ENCODE measurements around the gene CZIB. TPM values are rescaled to one million over a fixed set of nuclear protein-coding genes. Genes with fewer than 3 reads are reported as not detected.

Gene CZIB
- total RNA-seq, 5 donors from 2014 or later (not counting 1 experiment from before 2014, with no cell fraction given): 41.4 to 71.3 (median 69.3) TPM

- Mint-ChIP-seq H3K27ac (peak overlapping the region in 1 of 2 donors; percentile 5), H3K27me3 (no peaks in the 10 kb centered on the region), H3K9me3 (no peaks in the 10 kb centered on the region), H3K4me1 (peaks cover 21 to 27% (median 25%) of the 10 kb centered on the region in 3 donors), H3K4me3 (no peak overlapping the region), H3K36me3 (peaks cover 18% of the 10 kb centered on the region)
- Histone ChIP-seq H3K9me3 (no peaks in the 10 kb centered on the region), H3K4me3 (ENCODE audit: control insufficient read depth in 1 of 2, extremely low read depth in 1 of 2, low read length in 1 of 2) (no peak overlapping the region), H3K27me3 (replicated peaks in 1 of 2; ENCODE audit: control insufficient read depth in 2 of 2, extremely low read depth in 1 of 2, insufficient read depth in 2 of 2, low read length in 1 of 2) (no peaks in the 10 kb centered on the region), H3K27ac (ENCODE audit: low read length) (no peak overlapping the region), H3K4me1 (ENCODE audit: control insufficient read depth in 1 of 2, extremely low read depth in 1 of 2, insufficient read depth in 2 of 2, low read length in 2 of 2) (peaks cover 11 to 13% of the 10 kb centered on the region in 2 experiments), H3K36me3 (ENCODE audit: control insufficient read depth in 2 of 2, extremely low read depth in 1 of 2, insufficient read depth in 1 of 2, low read length in 1 of 2) (peaks cover 14 to 41% of the 10 kb centered on the region in 2 donors)
- 77% methylated on average over 5 of the region's 7 CpGs for WGBS (ENCODE audit: insufficient coverage)
- CTCF ChIA-PET: no interaction called here
- POLR2A ChIA-PET: no interaction called here
- ATAC-seq (replicated peaks in 1 of 4) (no peak), DNase-seq (no peak)
Observed at GRCh38 chr1:53218201-53218600, 2.2 kb downstream of the CZIB start.

DNA sequence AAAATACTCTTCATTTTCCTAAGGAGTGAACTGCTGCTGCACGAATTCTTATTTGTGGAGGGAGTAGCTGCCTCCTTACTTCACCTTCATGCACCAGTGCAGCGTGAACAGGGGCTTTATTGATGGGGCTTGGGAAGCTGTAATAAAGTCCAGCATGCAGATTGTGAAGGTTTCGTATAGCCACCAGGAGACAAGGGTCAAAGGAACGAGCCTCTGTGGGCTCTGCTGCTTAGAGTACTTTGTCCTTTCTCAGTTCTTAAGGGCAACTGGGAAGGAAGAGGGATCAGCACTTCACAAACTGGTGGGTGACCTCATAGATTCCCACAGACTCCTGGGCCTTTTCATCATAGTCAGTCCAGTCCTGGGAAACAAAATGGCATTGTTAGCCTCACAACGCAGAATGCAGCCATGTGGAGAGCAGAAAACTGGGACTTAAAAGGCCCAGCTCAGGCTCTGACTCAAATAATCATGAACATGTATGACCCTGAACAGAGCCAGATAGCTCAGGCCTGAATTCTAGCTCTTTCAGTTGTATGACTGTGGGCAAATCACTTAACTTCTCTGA lies 6.0 kb downstream of the CZIB start:
- no peak for ATAC-seq (replicated peaks in 1 of 4)
- no peaks in the 10 kb centered on the region for H3K9me3 ChIP-seq

GRCh38 chr1:53210954-53211353 lies 9.5 kb downstream of the CZIB start:
- Histone ChIP-seq H3K9me3 (no peaks in the 10 kb centered on the region), H3K27ac (ENCODE audit: low read length) (no peak overlapping the region), H3K4me1 (ENCODE audit: control insufficient read depth in 1 of 2, extremely low read depth in 1 of 2, insufficient read depth in 2 of 2, low read length in 2 of 2) (no peaks in the 10 kb centered on the region), H3K4me3 (ENCODE audit: control insufficient read depth in 1 of 2, extremely low read depth in 1 of 2, low read length in 1 of 2) (no peak overlapping the region), H3K27me3 (replicated peaks in 1 of 2; ENCODE audit: control insufficient read depth in 2 of 2, extremely low read depth in 1 of 2, insufficient read depth in 2 of 2, low read length in 1 of 2) (no peaks in the 10 kb centered on the region), H3K36me3 (ENCODE audit: control insufficient read depth in 2 of 2, extremely low read depth in 1 of 2, insufficient read depth in 1 of 2, low read length in 1 of 2) (peaks cover 30 to 65% of the 10 kb centered on the region in 2 donors)
- H3K4me1 Mint-ChIP-seq: peaks cover 0 to 4% (median 0%) of the 10 kb centered on the region in 3 donors
- ATAC-seq (replicated peaks in 1 of 4): no peak
- WGBS (ENCODE audit: insufficient coverage): over 99% methylated on average over 11 of the region's 11 CpGs
- H3K9me3 Mint-ChIP-seq: peaks cover 0 to 7% (median 4%) of the 10 kb centered on the region in 3 donors
- H3K4me3 Mint-ChIP-seq: no peak overlapping the region
- ChIA-PET CTCF (no interaction called here), POLR2A (no interaction called here)
- H3K36me3 Mint-ChIP-seq: peaks cover 55% of the 10 kb centered on the region
- no peak overlapping the region for H3K27ac Mint-ChIP-seq
- DNase-seq: no peak
- H3K27me3 Mint-ChIP-seq: no peaks in the 10 kb centered on the region

More for the DNA sequence above, 6.0 kb downstream of the CZIB start:
- Mint-ChIP-seq H3K36me3 (peaks cover 41% of the 10 kb centered on the region), H3K27me3 (no peaks in the 10 kb centered on the region), H3K4me3 (no peak overlapping the region), H3K9me3 (no peaks in the 10 kb centered on the region), H3K4me1 (peaks cover 8 to 13% (median 11%) of the 10 kb centered on the region in 3 donors), H3K27ac (no peak overlapping the region)
- Histone ChIP-seq H3K4me1 (ENCODE audit: control insufficient read depth in 1 of 2, extremely low read depth in 1 of 2, insufficient read depth in 2 of 2, low read length in 2 of 2) (peaks cover 1 to 2% of the 10 kb centered on the region in 2 experiments), H3K27me3 (replicated peaks in 1 of 2; ENCODE audit: control insufficient read depth in 2 of 2, extremely low read depth in 1 of 2, insufficient read depth in 2 of 2, low read length in 1 of 2) (no peaks in the 10 kb centered on the region), H3K36me3 (ENCODE audit: control insufficient read depth in 2 of 2, extremely low read depth in 1 of 2, insufficient read depth in 1 of 2, low read length in 1 of 2) (peaks cover 33 to 71% of the 10 kb centered on the region in 2 donors), H3K27ac (ENCODE audit: low read length) (no peak overlapping the region), H3K4me3 (ENCODE audit: control insufficient read depth in 1 of 2, extremely low read depth in 1 of 2, low read length in 1 of 2) (no peak overlapping the region)
- CTCF ChIA-PET: interaction anchor here in 1 of 2 donors (1.7 kb wide), 1 partner anchor 12 kb away, joined by 3 read pairs; no protein-coding TSS in a partner anchor
- POLR2A ChIA-PET: interaction anchor here (0.5 to 0.6 kb wide), 2 partner anchors 16 to 1598 kb away, joined by 4 read pairs; no protein-coding TSS in a partner anchor
- DNase-seq: no peak
- 100% methylated on average over 1 of the region's 5 CpGs for WGBS (ENCODE audit: insufficient coverage)

DNA sequence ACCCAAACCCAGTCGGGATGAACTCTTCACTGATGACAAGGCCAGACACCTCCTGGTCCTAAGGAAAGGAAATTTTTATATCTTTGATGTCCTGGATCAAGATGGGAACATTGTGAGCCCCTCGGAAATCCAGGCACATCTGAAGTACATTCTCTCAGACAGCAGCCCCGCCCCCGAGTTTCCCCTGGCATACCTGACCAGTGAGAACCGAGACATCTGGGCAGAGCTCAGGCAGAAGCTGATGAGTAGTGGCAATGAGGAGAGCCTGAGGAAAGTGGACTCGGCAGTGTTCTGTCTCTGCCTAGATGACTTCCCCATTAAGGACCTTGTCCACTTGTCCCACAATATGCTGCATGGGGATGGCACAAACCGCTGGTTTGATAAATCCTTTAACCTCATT lies 10.1 kb downstream of the CZIB start:
- Mint-ChIP-seq H3K27ac (no peak overlapping the region), H3K27me3 (no peaks in the 10 kb centered on the region), H3K9me3 (peaks cover 0 to 7% (median 4%) of the 10 kb centered on the region in 3 donors), H3K4me1 (peaks cover 0 to 4% (median 0%) of the 10 kb centered on the region in 3 donors), H3K36me3 (peaks cover 59% of the 10 kb centered on the region), H3K4me3 (no peak overlapping the region)
- no peaks in the 10 kb centered on the region for H3K9me3 ChIP-seq
- CTCF ChIA-PET: no interaction called here
- H3K36me3 ChIP-seq (ENCODE audit: control insufficient read depth in 2 of 2, extremely low read depth in 1 of 2, insufficient read depth in 1 of 2, low read length in 1 of 2): peaks cover 33 to 67% of the 10 kb centered on the region in 2 donors
- 100% methylated on average over 2 of the region's 7 CpGs for WGBS (ENCODE audit: insufficient coverage)
- DNase-seq (no peak), ATAC-seq (replicated peaks in 1 of 4) (no peak)
- H3K4me3 ChIP-seq (ENCODE audit: control insufficient read depth in 1 of 2, extremely low read depth in 1 of 2, low read length in 1 of 2): no peak overlapping the region
- no peaks in the 10 kb centered on the region for H3K4me1 ChIP-seq (ENCODE audit: control insufficient read depth in 1 of 2, extremely low read depth in 1 of 2, insufficient read depth in 2 of 2, low read length in 2 of 2)
- H3K27me3 ChIP-seq (replicated peaks in 1 of 2; ENCODE audit: control insufficient read depth in 2 of 2, extremely low read depth in 1 of 2, insufficient read depth in 2 of 2, low read length in 1 of 2): no peaks in the 10 kb centered on the region
- POLR2A ChIA-PET: no interaction called here
- H3K27ac ChIP-seq (ENCODE audit: low read length): no peak overlapping the region

DNA sequence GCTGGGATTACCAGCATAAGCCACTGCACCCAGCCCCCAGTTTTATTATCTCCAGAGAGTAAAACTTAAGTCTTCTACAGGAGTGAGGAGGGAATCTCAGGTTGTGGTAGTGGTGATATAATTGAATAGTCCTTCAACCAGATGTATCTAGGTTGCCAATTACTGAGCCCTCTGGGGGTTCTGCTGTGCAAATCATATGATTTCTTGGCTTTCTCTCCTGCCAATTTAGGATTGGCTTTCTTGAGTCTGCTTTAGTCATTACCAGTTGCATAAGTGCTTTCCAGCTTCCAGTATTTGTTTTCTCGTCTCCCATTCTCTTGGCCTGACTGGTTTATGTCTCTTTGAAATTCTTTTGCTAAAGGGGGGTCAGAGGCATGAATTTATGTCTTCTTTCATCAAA lies 12.7 kb downstream of the CZIB start:
- ATAC-seq (replicated peaks in 1 of 4) (no peak), DNase-seq (no peak)
- Histone ChIP-seq H3K27me3 (replicated peaks in 1 of 2; ENCODE audit: control insufficient read depth in 2 of 2, extremely low read depth in 1 of 2, insufficient read depth in 2 of 2, low read length in 1 of 2) (no peaks in the 10 kb centered on the region), H3K36me3 (ENCODE audit: control insufficient read depth in 2 of 2, extremely low read depth in 1 of 2, insufficient read depth in 1 of 2, low read length in 1 of 2) (peaks cover 33 to 69% of the 10 kb centered on the region in 2 donors), H3K9me3 (no peaks in the 10 kb centered on the region), H3K4me1 (ENCODE audit: control insufficient read depth in 1 of 2, extremely low read depth in 1 of 2, insufficient read depth in 2 of 2, low read length in 2 of 2) (no peaks in the 10 kb centered on the region), H3K4me3 (ENCODE audit: control insufficient read depth in 1 of 2, extremely low read depth in 1 of 2, low read length in 1 of 2) (no peak overlapping the region), H3K27ac (ENCODE audit: low read length) (no peak overlapping the region)
- CTCF ChIA-PET: no interaction called here
- peaks cover 73% of the 10 kb centered on the region for H3K36me3 Mint-ChIP-seq
- peaks cover 0 to 10% (median 7%) of the 10 kb centered on the region in 3 donors for H3K9me3 Mint-ChIP-seq
- WGBS (ENCODE audit: insufficient coverage): no CpG with 5 or more reads among the region's 1 CpG
- peaks cover 0 to 7% (median under 1%) of the 10 kb centered on the region in 3 donors for H3K4me1 Mint-ChIP-seq
- no peak overlapping the region for H3K27ac Mint-ChIP-seq
- POLR2A ChIA-PET: no interaction called here
- H3K4me3 Mint-ChIP-seq: no peak overlapping the region
- no peaks in the 10 kb centered on the region for H3K27me3 Mint-ChIP-seq

DNA sequence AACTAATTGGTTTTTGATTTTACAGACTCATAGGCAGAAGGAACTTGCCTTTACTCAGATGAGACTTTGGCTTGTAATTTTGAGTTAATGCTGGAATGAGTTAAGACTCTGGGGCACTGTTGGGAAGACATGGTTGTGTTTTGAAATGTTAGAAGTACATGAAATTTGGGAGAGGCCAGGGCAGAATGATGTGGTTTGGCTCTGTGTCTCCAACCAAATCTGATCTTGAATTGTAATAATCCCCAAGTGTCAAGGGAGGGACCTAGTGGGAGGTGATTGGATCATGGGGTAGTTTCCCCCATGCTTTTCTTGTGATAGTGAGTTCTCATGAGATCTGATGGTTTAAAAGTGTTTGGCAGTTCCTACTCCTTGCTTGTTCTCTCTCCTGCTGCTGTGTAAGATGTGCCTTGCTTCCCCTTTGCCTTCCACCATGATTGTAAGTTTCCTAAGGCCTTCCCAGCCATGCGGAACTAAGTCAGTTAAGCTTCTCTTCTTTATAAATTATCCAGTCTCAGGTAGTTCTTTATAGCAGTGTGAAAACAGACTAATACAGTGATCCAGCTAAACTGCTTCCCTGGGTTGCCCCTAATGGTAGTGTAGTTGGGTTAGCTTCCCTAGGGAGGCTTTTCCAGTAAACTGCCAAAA lies 13.6 kb downstream of the CZIB start:
- Mint-ChIP-seq H3K36me3 (peaks cover 77% of the 10 kb centered on the region), H3K27ac (no peak overlapping the region), H3K9me3 (peaks cover 0 to 10% (median 7%) of the 10 kb centered on the region in 3 donors), H3K4me1 (peaks cover 0 to 11% (median 4%) of the 10 kb centered on the region in 3 donors), H3K27me3 (no peaks in the 10 kb centered on the region), H3K4me3 (no peak overlapping the region)
- no CpG with 5 or more reads among the region's 1 CpG for WGBS (ENCODE audit: insufficient coverage)
- ATAC-seq (replicated peaks in 1 of 4) (no peak), DNase-seq (no peak)
- H3K4me1 ChIP-seq (ENCODE audit: control insufficient read depth in 1 of 2, extremely low read depth in 1 of 2, insufficient read depth in 2 of 2, low read length in 2 of 2): no peaks in the 10 kb centered on the region
- no peak overlapping the region for H3K27ac ChIP-seq (ENCODE audit: low read length)
- no peaks in the 10 kb centered on the region for H3K9me3 ChIP-seq
- H3K36me3 ChIP-seq (ENCODE audit: control insufficient read depth in 2 of 2, extremely low read depth in 1 of 2, insufficient read depth in 1 of 2, low read length in 1 of 2): peaks cover 33 to 72% of the 10 kb centered on the region in 2 donors
- H3K4me3 ChIP-seq (ENCODE audit: control insufficient read depth in 1 of 2, extremely low read depth in 1 of 2, low read length in 1 of 2): no peak overlapping the region
- POLR2A ChIA-PET: no interaction called here
- CTCF ChIA-PET: no interaction called here
- H3K27me3 ChIP-seq (replicated peaks in 1 of 2; ENCODE audit: control insufficient read depth in 2 of 2, extremely low read depth in 1 of 2, insufficient read depth in 2 of 2, low read length in 1 of 2): no peaks in the 10 kb centered on the region

Data from T-cell (primary cell).